Mucosa of descending colon (tissue), 3 donors: ENCODE data around the gene HAGHL. TPM values are rescaled to one million over a fixed set of nuclear protein-coding genes. Genes with fewer than 3 reads are reported as not detected.
"Not testable (repeated sequence)": the region's sequence is repeated elsewhere in the genome, so short reads cannot be mapped to it uniquely, and the experiment has no call there.

Experiments
- ATAC-seq: fragments of 200-7000 bp; cut with Tn5 transposase; one replicate; pipeline ENCODE4 v1.9.1; 2020; ENCODE audit warnings: mild to moderate bottlenecking, moderate library complexity
- DNase-seq, 3 donors: peaks; one replicate each; pipeline ENCODE4 v3.0.0-alpha.2; 2020
- H3K36me3 ChIP-seq: fragments of 200-600 bp; one replicate; pipeline ENCODE4 v1.8.0; 2021; ENCODE audit warnings: low read depth, mild to moderate bottlenecking
- H3K4me1 ChIP-seq: fragments of 200-600 bp; one replicate; pipeline ENCODE4 v1.8.0; 2021; ENCODE audit warnings: low read depth, mild to moderate bottlenecking
- H3K4me3 ChIP-seq: fragments of 200-600 bp; one replicate; pipeline ENCODE4 v1.8.0; 2021; ENCODE audit warnings: mild to moderate bottlenecking
- H3K9me3 ChIP-seq: fragments of 200-600 bp; one replicate; pipeline ENCODE4 v1.8.0; 2021; ENCODE audit warnings: mild to moderate bottlenecking
- intact Hi-C, 2 donors: fragments of 100-400 bp; cut with DNase I in 1 of 2; cut with micrococcal nuclease in 1 of 2; formaldehyde crosslinking; loops; one replicate each; pipeline versions ENCODE4 v1.11.0 to v1.11.1; 2022; cut with DNase I, micrococcal nuclease
- total RNA-seq, 3 donors: library from RNA; stranded (reverse); fragmentation: NEBNext Ultra II Directional in 2 of 3; extraction: Animal tissue kit (Norgen Biotek cat#: 25700) in 2 of 3; gene quantifications; one replicate each; pipeline versions ENCODE4 v1.2.1 to v1.2.4, GENCODE V29; 2021 to 2023
- TF ChIP-seq, protein P1 (sequence below): fragments of 200-600 bp; IDR thresholded peaks from one replicate; pipeline ENCODE4 v1.8.0; 2022; ENCODE audit warnings: antibody characterized with exemption, mild to moderate bottlenecking
- donor health status: DM: no; HTN: no; CAD: no; lungs with moderate emphysema.
- donor health status: DM: no; HTN: no; CAD: no.
- donor health status: DM: no; HTN: yes; CAD: no.

The HAGHL gene
- total RNA-seq, 3 donors from 2014 or later = 1.9 to 6.6 (median 3.5) TPM

DNA sequence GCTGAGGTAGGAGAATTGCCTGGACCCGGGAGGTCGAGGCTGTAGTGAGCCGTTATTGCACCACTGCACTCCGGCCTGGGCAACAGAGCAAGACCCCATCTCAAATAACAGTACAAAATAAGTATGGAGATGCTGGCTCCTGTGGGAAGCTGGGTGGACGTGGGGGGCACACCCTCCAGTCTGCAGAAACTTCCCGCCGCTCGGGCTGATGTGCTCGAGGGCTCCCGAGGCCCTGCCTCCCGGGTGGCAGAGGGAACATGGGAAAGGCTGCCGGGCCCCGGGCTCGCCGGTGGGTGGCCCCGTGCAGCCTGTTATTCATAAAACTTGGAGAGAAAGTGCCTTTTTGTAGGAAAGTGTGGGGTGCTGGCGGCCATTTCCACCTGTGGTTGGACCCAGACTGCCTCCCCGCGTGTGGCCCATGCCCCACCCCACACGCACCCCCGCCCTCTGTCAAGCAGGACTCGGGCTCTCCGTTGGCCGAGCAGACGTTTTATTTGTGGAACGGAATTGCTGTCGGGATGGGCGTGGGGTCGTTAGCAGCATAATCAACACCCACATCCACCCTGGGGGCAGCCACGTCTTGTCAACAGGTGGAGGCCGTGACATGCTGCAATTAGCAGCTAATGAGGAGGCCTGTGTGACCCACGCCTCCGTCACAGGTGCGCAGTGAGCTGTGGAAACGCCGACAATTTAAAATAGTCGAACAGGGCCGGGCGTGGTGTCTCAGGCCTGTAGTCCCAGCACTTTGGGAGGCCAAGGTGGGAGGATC is 21.3 kb downstream of the HAGHL start:
- DNase-seq = no peak
- Histone ChIP-seq H3K4me1 (no peaks in the 10 kb centered on the region), H3K4me3 (no peak overlapping the region), H3K36me3 (no peaks in the 10 kb centered on the region), H3K9me3 (no peaks in the 10 kb centered on the region)
- ATAC-seq = no peak
- TF ChIP-seq, protein P1, sequence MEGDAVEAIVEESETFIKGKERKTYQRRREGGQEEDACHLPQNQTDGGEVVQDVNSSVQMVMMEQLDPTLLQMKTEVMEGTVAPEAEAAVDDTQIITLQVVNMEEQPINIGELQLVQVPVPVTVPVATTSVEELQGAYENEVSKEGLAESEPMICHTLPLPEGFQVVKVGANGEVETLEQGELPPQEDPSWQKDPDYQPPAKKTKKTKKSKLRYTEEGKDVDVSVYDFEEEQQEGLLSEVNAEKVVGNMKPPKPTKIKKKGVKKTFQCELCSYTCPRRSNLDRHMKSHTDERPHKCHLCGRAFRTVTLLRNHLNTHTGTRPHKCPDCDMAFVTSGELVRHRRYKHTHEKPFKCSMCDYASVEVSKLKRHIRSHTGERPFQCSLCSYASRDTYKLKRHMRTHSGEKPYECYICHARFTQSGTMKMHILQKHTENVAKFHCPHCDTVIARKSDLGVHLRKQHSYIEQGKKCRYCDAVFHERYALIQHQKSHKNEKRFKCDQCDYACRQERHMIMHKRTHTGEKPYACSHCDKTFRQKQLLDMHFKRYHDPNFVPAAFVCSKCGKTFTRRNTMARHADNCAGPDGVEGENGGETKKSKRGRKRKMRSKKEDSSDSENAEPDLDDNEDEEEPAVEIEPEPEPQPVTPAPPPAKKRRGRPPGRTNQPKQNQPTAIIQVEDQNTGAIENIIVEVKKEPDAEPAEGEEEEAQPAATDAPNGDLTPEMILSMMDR = no peak
- intact Hi-C loops = no loop called here

DNA sequence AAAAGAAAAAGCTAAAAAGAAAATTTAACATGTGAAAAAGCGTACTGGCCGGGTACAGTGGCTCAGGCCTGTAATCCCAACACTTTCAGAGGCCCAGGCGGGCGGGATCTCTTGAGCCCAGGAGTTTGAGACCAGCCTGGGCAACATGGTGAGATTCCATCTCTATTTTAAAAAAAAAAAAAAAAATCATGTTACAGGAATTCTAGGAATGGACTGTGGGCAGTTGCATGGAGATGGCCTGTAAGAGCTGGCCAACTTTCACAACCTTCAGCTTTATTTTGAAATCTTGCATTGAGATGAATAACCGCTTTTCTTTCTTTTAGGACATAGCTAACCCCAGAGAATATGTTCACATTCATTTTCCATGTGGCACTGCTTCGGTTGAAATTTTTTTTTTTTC is 22.1 kb downstream of the HAGHL start:
- no peak for ATAC-seq
- no peaks in the 10 kb centered on the region for H3K4me1 ChIP-seq
- intact Hi-C loops = no loop called here
- H3K4me3 ChIP-seq = no peak overlapping the region
- no peaks in the 10 kb centered on the region for H3K9me3 ChIP-seq
- no peak for DNase-seq
- H3K36me3 ChIP-seq = no peaks in the 10 kb centered on the region
- TF ChIP-seq, protein P1 = no peak

DNA sequence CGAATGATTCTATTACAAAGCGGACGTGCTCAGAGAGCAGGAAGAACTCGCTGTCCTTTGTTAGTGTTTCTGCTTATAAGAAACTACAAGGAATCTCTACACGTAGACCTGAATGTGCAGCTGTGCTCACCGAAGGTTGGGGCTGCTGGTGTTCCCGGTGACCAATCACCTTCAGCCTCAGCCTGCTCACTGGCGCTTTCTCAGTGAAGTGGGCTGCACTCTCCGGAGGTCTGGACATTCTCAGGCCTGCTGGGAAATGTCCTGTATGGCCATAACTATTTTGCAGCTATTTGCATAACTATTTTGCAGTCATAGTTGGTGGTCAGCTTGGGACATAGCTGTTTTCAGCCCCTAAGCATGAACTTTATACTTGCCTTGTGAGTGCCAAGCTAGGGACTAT is 23.6 kb downstream of the HAGHL start:
- intact Hi-C loops = no loop called here
- TF ChIP-seq, protein P1 = no peak
- H3K36me3 ChIP-seq = no peaks in the 10 kb centered on the region
- ATAC-seq = no peak
- no peak overlapping the region for H3K4me3 ChIP-seq
- H3K9me3 ChIP-seq = no peaks in the 10 kb centered on the region
- no peak for DNase-seq
- no peaks in the 10 kb centered on the region for H3K4me1 ChIP-seq

DNA sequence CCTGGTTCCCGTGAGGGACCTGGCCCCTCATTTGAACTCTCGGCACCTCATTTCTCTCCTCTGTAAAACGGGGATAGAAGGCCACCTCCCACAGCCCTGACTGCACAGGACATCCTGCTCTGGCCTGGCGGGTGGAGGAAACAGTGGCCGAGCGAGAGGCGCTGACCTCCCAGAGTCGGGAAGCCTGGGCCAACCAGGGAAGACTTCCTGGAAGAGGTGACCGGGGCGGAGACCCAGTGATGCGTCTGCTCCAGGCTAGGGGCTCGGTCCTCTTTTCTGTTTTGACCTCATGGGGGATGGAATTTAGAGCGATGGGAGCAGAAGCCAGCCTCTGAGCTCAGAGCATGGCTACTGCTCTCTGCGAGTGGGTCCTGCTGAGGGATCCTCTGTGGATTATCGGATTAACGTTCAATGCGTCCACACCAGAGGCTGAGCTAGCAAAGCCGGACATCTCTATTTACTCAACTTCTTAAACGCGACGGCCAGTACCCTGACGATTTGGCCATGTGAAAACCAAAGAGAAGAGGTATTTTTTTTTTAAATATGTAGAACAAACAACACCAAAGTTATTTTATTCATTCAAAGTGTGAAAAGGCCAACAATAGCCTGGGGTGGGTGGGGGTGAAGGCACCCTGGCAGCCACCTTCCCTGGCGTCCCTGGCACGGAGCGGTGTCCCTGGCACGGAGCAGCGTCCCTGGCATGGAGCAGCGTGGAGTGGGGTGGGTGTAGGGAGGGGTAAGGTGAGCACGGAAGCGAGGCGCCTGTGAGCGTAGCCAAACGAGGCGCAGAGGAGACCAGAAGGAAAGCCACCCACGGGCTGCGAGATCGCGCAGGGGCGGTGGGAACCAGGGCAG is 24.5 kb downstream of the HAGHL start:
- Histone ChIP-seq H3K4me1 (no peaks in the 10 kb centered on the region), H3K36me3 (no peaks in the 10 kb centered on the region), H3K4me3 (no peak overlapping the region), H3K9me3 (no peaks in the 10 kb centered on the region)
- ATAC-seq (no peak), DNase-seq (peak in 1 of 3 donors; percentile 43)
- TF ChIP-seq, protein P1 = no peak
- intact Hi-C loops = no loop called here

DNA sequence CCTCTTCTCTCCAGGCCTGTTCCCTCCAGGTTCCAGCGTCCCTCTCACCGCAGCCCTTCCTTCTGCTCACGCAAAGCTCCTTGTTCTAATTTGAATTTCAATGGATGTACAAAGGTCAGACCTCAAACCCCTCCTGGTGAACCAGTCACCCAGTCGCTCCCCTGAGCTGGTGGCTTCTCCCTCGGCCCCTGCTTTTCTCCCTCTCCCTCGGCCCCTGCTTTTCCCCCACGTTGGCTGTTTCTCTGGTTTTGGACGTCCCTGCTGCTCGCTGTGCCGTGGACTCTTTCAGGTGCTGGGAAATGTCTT is 25.1 kb downstream of the HAGHL start:
- Histone ChIP-seq H3K36me3 (no peaks in the 10 kb centered on the region), H3K4me1 (no peaks in the 10 kb centered on the region), H3K4me3 (no peak overlapping the region), H3K9me3 (no peaks in the 10 kb centered on the region)
- intact Hi-C loops = no loop called here
- ATAC-seq (no peak), DNase-seq (no peak)
- TF ChIP-seq, protein P1 = no peak

DNA sequence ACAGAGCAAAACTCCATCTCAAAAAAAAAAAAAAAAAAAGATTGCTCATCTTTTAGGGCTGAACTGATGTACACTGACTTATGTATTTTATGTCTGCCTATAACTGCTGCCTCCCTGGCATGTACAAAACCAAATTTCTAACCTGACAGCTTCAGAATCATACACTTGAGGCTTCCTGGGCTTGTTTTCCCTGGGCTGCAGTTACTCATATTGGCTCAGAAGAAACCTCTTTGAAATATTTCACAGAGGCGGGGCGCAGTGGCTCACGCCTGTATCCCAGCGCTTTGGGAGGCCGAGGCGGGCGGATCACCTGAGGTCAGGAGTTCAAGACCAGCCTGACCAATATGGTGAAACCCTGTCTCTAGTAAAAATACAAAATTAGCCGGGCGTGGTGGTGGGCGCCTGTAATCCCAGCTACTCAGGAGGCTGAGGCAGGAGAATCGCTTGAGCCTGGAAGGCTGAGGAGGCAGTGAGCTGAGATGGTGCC is 27.3 kb downstream of the HAGHL start:
- H3K4me1 ChIP-seq, ATAC-seq, DNase-seq, intact Hi-C loops, H3K4me3 ChIP-seq, H3K36me3 ChIP-seq, H3K9me3 ChIP-seq: not testable (repeated sequence)
